Motor neuron (in vitro differentiated cells): ENCODE results near the gene PSTPIP1. TPM values are rescaled to one million over a fixed set of nuclear protein-coding genes. Genes with fewer than 3 reads are reported as not detected.
A peak's percentile ranks its signal among the peaks of the same experiment; 100 is the strongest.

Experiments used
- ATAC-seq, 8 experiments: fragments of 200-7000 bp; cut with Tn5 transposase; replicated peaks in 6 of 8; 2 replicates each; pipeline ENCODE4 v1.8.0; 2021; ENCODE audit warnings: mild to moderate bottlenecking in 8 of 8, moderate library complexity in 8 of 8
- H3K27ac ChIP-seq, 2 donors: fragments of 250-450 bp; sonication (Bioruptor Pico); 2 replicates each; pipeline ENCODE4 v1.9.0; 2021; ENCODE audit warnings: antibody characterized with exemption in 2 of 2, mild to moderate bottlenecking in 2 of 2, moderate library complexity in 1 of 2
- H3K4me1 ChIP-seq, 2 donors: fragments of 250-450 bp; sonication (Bioruptor Pico); replicated peaks in 1 of 2; 2 replicates each; pipeline ENCODE4 v1.6.1; 2021; ENCODE audit warnings: antibody characterized with exemption in 2 of 2, mild to moderate bottlenecking in 2 of 2, moderate library complexity in 1 of 2
- H3K4me3 ChIP-seq, 5 donors: fragments of 250-450 bp; sonication (Bioruptor Pico); 2 replicates each; pipeline ENCODE4 v1.9.0; 2021; ENCODE audit warnings: antibody characterized with exemption in 5 of 5, mild to moderate bottlenecking in 5 of 5, moderate library complexity in 4 of 5
- WGBS, 10 experiments: fragments of 450-650 bp; shearing (Covaris generic); methylation state at CpG; one replicate each; pipeline ENCODE4 v1.0.0; 2022; 5-methylcytosine and 5-hydroxymethylcytosine counted together
- in situ Hi-C, 9 experiments: fragments of 400-800 bp; cut with MboI; loops; one replicate each; pipeline ENCODE4 v1.15.0; 2021; ENCODE audit warnings: low sequenced_read_pairs in 9 of 9, low pct_unique_long_range_greater_than_20kb in 2 of 9; ENCODE audit not compliant: unreplicated experiment in 9 of 9
- total RNA-seq, 8 experiments: library from RNA; unstranded; fragments of 300-600 nt; gene quantifications; 2 replicates each; pipeline versions ENCODE4 v1.2.3 to v1.2.4, GENCODE V29; 2022

PSTPIP1 gene
- total RNA-seq, 8 experiments from 2014 or later, result 0.14 to 5.0 (median 1.4) TPM; not detected in 1

DNA sequence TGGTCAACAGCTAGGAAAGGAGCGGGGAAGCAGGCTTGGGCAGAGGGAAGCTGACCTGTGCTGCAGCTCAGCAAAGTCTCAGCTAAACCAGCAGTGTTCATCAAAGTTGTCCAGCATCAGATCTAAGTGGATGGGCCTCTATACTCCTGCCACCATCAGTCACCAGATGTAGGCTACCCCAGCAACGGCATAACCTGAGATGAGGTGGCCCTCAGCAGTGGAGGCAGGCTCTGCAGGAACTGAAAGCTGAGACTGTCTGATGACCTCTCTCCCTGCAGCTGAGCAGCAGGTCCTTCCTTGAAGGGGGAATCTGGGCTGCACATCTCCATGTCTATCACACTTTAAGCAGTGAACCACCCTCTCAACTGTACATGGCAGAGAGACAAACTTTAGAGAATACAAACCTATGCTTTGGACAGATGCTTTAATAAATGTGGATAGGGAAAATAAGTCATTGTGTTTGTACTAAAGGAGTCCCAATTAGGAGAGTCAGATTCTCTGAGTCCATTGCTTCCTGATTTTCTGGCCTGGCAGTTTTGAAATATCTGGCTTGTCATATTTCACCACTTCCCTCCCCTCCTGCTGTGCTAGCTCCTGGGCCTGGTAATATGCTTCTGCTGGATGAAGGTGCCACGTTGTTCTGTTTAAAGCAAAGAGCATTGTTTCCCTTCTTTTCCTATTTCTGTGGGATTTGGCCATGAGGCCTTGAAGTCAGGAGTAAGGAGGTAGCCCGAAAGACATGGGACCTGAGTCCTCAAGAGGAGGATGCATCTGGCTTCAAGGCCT lies 11.1 kb upstream of the PSTPIP1 start:
- no peak for ATAC-seq
- no peak overlapping the region for H3K27ac ChIP-seq

DNA sequence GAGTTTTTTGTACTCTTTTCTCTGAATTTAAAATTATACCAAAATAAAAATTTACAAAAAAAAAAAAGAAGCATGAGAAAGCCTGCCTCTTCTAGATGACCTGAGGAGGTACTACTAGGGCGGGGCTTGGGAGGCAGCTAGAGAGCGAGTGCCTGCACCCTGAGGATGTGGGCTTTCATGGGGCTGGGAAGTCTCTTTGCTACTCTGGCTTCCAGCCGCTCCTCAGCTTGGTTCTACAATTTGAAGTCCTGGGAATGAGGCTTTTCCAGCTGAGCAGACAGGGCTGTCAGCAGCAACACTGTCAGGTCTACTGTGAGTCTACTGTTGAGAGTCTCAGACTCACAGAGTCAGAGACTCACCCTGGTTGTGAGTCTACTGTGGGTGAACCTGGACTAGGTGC lies 8.2 kb upstream of the PSTPIP1 start:
- ATAC-seq, result no peak
- WGBS, 10 experiments, result 71 to 100% (median 94%) methylated on average over 1 to 3 of the region's 3 CpGs; no CpG with 5 or more reads in 3 of the 10 experiments
- Histone ChIP-seq H3K4me1 (peaks cover 11 to 16% of the 10 kb centered on the region in 2 donors), H3K4me3 (no peak overlapping the region), H3K27ac (no peak overlapping the region)
- in situ Hi-C loops, result no loop called here

More for the DNA sequence above, 11.1 kb upstream of the PSTPIP1 start:
- H3K4me3 ChIP-seq, result no peak overlapping the region
- peaks cover 0 to 2% of the 10 kb centered on the region in 2 donors for H3K4me1 ChIP-seq
- 33 to 100% (median 68%) methylated on average over 1 to 3 of the region's 4 CpGs; no CpG with 5 or more reads in 4 of the 10 experiments for WGBS, 10 experiments
- in situ Hi-C loops, result no loop called here

DNA sequence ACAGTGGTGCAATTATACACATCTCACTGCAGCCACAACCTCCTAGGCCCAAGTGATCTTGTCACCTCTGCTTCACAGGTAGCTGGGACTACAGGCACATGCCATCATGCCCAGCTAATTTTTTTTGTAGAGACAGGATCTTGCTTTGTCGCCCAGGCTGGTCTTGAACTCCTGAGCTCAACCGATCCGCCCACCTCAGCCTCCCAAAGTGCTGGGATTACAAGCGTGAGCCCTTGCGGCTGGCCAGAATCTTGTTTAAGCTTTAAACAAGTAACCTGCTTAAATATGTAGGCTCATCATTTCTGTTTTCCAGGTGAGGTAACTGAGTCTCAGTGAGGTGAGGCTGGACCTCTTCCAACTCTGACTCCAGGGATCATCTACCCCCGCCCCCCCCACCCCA lies 7.7 kb upstream of the PSTPIP1 start:
- in situ Hi-C loops, result no loop called here
- peaks cover 11 to 19% of the 10 kb centered on the region in 2 donors for H3K4me1 ChIP-seq
- ATAC-seq, result no peak
- no peak overlapping the region for H3K4me3 ChIP-seq
- no peak overlapping the region for H3K27ac ChIP-seq
- 74 to 100% (median 83%) methylated on average over 1 to 4 of the region's 6 CpGs; no CpG with 5 or more reads in 3 of the 10 experiments for WGBS, 10 experiments

DNA sequence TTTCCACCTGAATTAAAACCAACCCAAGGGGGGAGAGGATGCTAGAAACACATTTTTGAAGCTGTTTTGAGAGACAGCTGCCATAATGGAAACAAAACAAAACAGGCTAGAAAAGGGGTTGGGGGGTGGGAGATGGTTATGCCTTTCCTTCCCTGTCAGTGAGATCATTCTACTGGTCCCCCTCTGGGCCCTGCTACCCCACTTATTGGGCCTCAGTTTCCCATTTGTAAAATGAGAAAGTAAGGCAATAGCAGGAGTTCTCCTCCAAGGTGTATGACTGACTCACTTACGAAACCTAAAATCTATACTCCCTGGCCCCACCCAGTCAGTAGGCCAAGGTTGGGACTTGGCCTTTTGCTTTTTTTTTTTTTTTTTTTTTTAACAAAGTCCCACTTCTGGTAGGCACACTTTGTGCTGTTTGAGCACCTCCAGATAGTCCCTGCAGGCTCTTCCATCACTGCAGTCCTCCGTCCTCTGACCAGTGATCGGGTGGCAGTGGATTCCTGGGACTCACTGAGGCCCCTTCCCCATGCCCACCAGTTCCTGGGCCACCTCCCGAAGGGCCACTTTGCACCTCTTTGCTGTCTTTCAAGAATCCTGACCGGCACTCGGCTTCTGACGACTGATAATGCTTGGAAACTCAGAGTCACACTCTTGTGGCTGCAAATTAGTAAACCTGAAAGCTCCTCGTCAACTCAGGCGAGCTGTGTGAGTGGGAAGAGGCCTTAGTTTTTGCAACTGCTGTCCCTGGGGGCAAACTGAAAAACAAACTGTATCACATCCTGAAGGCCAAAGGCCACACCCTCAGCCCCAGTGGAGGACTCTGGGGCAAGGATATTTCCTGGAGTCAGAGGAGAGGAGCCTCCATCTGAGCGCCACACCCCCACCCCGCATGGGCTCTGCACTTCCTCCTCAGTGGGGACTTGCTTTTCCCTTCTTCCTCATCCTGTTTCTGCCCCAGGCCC lies 6.7 kb upstream of the PSTPIP1 start:
- no peak overlapping the region for H3K27ac ChIP-seq
- 20 to 100% (median 81%) methylated on average over 1 to 5 of the region's 11 CpGs; no CpG with 5 or more reads in 2 of the 10 experiments for WGBS, 10 experiments
- peaks cover 11 to 19% of the 10 kb centered on the region in 2 donors for H3K4me1 ChIP-seq
- in situ Hi-C loops, result no loop called here
- H3K4me3 ChIP-seq, result no peak overlapping the region
- ATAC-seq, result peak in 5 of 8 experiments; percentile 9 to 76 (median 67)

GRCh38 chr15:76988867-76989780 lies 5.8 kb upstream of the PSTPIP1 start:
- no peak overlapping the region for H3K27ac ChIP-seq
- H3K4me3 ChIP-seq, result no peak overlapping the region
- whole genome bisulfite sequencing, 10 experiments, result 67 to 100% (median 83%) methylated on average over 2 to 10 of the region's 12 CpGs; no CpG with 5 or more reads in 2 of the 10 experiments
- H3K4me1 ChIP-seq, result peaks cover 11 to 19% of the 10 kb centered on the region in 2 donors
- ATAC-seq, result peak; percentile 62 to 96 (median 86)
- in situ Hi-C loops, result no loop called here

- peak in 2 of 8 experiments; percentile 3 for ATAC-seq
- in situ Hi-C loops, result no loop called here
- Histone ChIP-seq H3K27ac (no peak overlapping the region), H3K4me3 (no peak overlapping the region), H3K4me1 (peaks cover 11 to 19% of the 10 kb centered on the region in 2 donors)
- WGBS, 10 experiments, result 48 to 100% (median 80%) methylated on average over 1 to 5 of the region's 7 CpGs; no CpG with 5 or more reads in 1 of the 10 experiments
Observed at GRCh38 chr15:76991048-76991447, 3.9 kb upstream of the PSTPIP1 start.

GRCh38 chr15:76991741-76992645 lies 2.9 kb upstream of the PSTPIP1 start:
- 90 to 100% (median 100%) methylated on average over 1 to 2 of the region's 9 CpGs; no CpG with 5 or more reads in 7 of the 10 experiments for WGBS, 10 experiments
- peak overlapping the region in 1 of 2 donors; percentile 6 for H3K27ac ChIP-seq
- H3K4me3 ChIP-seq, result no peak overlapping the region
- no peak for ATAC-seq
- in situ Hi-C loops, result no loop called here
- H3K4me1 ChIP-seq, result peaks cover 11 to 19% of the 10 kb centered on the region in 2 donors

DNA sequence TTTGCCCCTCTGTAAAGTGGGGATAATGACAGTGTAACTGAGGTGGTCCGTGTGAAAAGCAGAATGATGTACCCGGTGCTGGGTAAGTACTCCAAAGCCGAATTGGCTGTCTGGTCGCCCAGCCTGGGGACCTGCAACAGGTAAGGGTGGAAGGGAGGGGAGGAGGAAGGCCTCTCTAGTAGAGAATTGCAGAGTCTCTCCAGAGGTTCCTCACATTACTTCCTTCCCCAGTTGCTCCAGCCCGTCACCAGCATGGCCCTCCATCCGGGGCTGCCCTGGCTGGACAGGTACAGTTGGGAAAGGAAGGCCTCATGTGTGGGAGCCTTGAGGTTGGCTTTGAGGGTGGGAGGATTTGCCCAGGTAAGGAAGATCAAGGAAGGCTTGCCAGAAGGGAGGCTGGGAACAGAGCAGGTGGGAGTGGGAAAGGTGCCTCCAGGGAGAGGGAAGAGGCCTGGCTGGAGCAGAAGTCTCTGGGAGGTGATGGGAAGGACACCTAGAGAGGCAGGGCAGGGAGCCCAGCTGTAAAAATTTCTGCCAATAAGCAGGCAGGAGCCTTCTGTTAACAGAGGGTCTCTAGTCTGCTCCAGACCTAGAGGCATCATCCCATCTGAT lies 1.7 kb upstream of the PSTPIP1 start:
- no peak for ATAC-seq
- no peak overlapping the region for H3K27ac ChIP-seq
- WGBS, 10 experiments, result 74 to 100% (median 92%) methylated on average over 1 to 6 of the region's 6 CpGs; no CpG with 5 or more reads in 5 of the 10 experiments
- H3K4me1 ChIP-seq, result peaks cover 11 to 19% of the 10 kb centered on the region in 2 donors
- H3K4me3 ChIP-seq, result no peak overlapping the region
- in situ Hi-C loops, result no loop called here

GRCh38 chr15:76994001-76994400 lies 925 bp upstream of the PSTPIP1 start:
- WGBS, 10 experiments, result 40 to 100% (median 91%) methylated on average over 1 to 6 of the region's 8 CpGs; no CpG with 5 or more reads in 3 of the 10 experiments
- Histone ChIP-seq H3K27ac (no peak overlapping the region), H3K4me3 (no peak overlapping the region), H3K4me1 (peaks cover 11 to 15% of the 10 kb centered on the region in 2 donors)
- in situ Hi-C loops, result no loop called here
- peak in 3 of 8 experiments; percentile 9 to 39 (median 13) for ATAC-seq

DNA sequence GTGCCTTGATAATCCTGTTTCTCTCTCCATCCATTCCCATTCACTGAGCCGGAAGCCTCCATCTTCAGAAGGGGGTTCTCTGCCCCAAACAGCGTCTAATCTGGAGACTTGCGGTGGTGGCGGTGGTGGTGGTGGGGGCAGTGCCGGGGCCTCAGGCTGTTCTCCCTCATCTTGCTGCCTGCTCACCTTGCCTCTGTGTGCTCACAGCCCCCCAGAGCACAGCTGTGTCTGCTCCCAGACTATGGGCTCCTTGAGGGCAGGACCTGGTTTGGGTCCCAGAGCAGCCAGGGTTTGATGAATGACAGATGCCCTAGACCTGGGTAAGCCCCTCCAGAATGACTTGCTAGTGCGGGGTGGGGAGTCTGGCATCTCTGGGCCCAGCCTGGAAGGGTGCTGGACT lies 430 bp upstream of the PSTPIP1 start:
- no peak overlapping the region for H3K27ac ChIP-seq
- H3K4me3 ChIP-seq, result no peak overlapping the region
- 90 to 100% (median 100%) methylated on average over 1 to 3 of the region's 6 CpGs; no CpG with 5 or more reads in 6 of the 10 experiments for WGBS, 10 experiments
- in situ Hi-C loops, result no loop called here
- no peak for ATAC-seq
- H3K4me1 ChIP-seq, result peaks cover 7 to 10% of the 10 kb centered on the region in 2 donors

DNA sequence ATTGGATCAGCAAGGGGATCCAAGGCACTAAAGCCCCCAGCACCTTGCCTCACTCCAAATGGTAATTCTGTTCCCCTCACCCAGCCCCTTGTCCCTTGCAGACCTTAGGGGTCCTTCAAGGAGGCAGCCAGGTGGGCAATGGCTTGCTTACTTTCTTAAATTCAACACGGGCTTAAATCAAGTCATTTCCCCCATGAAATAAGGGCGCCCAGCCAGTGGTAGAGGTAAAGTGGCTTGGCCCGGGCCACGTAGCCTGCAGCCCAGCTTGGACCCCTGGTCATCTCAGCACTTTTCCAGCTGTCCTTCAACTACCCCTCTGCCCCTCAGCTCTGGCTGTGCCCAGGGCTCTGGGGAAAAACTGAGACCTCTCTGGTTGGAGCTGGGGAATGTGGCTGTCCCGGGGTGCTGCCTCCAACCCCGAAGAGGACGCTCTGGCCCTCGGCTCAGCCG lies 1.2 kb downstream of the PSTPIP1 start:
- in situ Hi-C loops, result no loop called here
- no peak overlapping the region for H3K27ac ChIP-seq
- no peak overlapping the region for H3K4me3 ChIP-seq
- 60 to 90% (median 76%) methylated on average over 1 to 5 of the region's 9 CpGs; no CpG with 5 or more reads in 5 of the 10 experiments for WGBS, 10 experiments
- peaks cover 4 to 9% of the 10 kb centered on the region in 2 donors for H3K4me1 ChIP-seq
- no peak for ATAC-seq
